Choroid plexus epithelial cell (primary cell): Measurements from ENCODE around the gene POLE.

Experiments
- DNase-seq: peaks from one replicate; pipeline ENCODE4 v3.0.0-alpha.2; 2010; ENCODE audit warnings: low read depth
- H3K4me3 ChIP-seq: 2 replicates; pipeline ENCODE4 v1.5.1; 2011; ENCODE audit warnings: low read depth, mild to moderate bottlenecking, control low read depth, low read length, moderate library complexity
- TF ChIP-seq, protein P1 (sequence below): conservative IDR thresholded peaks from 2 replicates; pipeline ENCODE4 v1.5.1; 2011; ENCODE audit warnings: low read depth, mild to moderate bottlenecking, control low read depth, inconsistent platforms, low read length, moderate library complexity

POLE gene

DNA sequence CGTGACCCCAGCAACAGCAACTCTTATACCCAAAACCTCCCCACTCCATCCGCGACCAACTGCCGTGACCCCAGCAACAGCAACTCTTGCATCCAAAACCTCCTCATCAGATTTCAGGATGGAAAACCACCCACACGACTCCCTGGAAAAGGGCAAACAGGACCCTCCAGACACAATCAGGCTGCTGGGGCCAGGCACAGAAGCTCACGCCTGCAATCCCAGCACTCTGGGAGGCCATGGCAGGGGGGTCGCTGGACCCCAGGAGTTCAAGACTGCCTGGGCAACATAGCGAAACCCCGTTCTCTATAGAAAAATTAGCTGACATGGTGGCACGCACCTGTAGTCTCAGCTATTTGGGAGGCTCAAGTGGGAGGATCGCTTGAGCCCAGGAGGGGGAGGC lies 43.2 kb upstream of the POLE start:
- H3K4me3 ChIP-seq, result no peak overlapping the region
- DNase-seq, result no peak
- TF ChIP-seq, protein P1, sequence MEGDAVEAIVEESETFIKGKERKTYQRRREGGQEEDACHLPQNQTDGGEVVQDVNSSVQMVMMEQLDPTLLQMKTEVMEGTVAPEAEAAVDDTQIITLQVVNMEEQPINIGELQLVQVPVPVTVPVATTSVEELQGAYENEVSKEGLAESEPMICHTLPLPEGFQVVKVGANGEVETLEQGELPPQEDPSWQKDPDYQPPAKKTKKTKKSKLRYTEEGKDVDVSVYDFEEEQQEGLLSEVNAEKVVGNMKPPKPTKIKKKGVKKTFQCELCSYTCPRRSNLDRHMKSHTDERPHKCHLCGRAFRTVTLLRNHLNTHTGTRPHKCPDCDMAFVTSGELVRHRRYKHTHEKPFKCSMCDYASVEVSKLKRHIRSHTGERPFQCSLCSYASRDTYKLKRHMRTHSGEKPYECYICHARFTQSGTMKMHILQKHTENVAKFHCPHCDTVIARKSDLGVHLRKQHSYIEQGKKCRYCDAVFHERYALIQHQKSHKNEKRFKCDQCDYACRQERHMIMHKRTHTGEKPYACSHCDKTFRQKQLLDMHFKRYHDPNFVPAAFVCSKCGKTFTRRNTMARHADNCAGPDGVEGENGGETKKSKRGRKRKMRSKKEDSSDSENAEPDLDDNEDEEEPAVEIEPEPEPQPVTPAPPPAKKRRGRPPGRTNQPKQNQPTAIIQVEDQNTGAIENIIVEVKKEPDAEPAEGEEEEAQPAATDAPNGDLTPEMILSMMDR, result no peak

GRCh38 chr12:132729541-132730320 lies 42.6 kb upstream of the POLE start:
- no peak overlapping the region for H3K4me3 ChIP-seq
- TF ChIP-seq, protein P1, result no peak
- no peak for DNase-seq

- TF ChIP-seq, protein P1, result no peak
- no peak for DNase-seq
- no peak overlapping the region for H3K4me3 ChIP-seq
Observed at GRCh38 chr12:132728502-132728901, 41.4 kb upstream of the POLE start.

- DNase-seq, result no peak
- TF ChIP-seq, protein P1, result no peak
- no peak overlapping the region for H3K4me3 ChIP-seq
Observed at GRCh38 chr12:132727091-132727794, 40.1 kb upstream of the POLE start.

DNA sequence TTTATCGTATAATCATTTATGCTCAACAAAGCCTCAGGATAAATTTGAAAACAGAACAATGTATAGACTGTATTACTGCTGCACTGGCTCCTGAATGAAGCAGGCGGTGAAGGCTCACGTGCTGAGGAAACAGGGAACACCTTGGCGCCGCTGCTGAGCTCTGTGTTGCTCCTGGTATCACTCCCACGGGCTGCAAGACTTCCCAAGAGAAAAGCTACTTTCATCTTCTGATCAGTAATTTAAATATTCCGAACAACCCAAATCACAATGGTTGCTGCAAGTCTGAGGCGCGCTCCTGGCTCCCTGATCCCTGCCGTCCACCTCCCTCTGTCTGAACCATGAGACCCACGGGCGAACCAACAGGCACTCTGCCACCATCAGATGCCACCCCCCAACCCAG lies 39.2 kb upstream of the POLE start:
- no peak overlapping the region for H3K4me3 ChIP-seq
- TF ChIP-seq, protein P1, result no peak

DNA sequence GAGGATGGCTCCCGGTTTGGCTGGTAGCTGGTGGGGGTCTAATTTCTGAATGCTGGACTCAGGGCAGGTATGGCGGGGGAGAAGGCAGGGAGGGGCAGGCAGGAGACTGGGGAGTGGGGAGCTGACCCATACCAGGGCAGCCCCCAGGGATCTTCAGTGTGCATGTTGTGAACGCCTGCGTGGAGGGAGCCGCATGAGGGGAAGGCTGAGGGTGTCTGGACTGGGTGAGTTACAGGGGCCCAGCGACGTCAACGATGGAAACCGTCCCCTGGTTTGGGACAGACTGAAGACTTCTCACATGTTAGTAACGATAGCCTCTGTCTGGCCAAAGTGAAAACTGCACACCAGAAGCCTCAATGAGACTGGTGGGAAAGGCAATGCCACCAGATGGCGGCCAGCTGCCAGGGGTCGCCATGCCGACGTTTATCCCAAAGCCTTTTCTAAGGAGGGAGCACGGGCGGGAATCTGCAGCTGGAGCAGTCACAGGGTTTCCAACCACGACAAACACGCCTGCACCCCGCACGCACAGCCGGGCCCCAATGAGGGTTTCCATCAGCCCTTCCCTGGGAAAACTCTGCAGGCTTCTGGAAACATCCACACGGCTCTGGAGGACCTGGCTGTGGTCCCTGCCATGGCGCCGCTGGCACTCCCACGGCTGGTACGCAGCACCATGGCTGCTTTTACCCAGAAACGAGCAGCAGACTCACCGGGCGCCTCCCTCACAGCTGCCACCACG lies 37.5 kb upstream of the POLE start:
- TF ChIP-seq, protein P1, result no peak
- no peak overlapping the region for H3K4me3 ChIP-seq
- DNase-seq, result no peak

More for the DNA sequence above, 39.2 kb upstream of the POLE start:
- no peak for DNase-seq
